GM21723 (cell line): Measurements from ENCODE around the gene NEURL1B.
"Not testable (repeated sequence)": the region's sequence is repeated elsewhere in the genome, so short reads cannot be mapped to it uniquely, and the experiment has no call there.

ENCODE experiments used
- ATAC-seq: cut with Tn5 transposase; IDR thresholded peaks from one replicate; pipeline ENCODE4 v1.9.1; 2021; ENCODE audit warnings: mild to moderate bottlenecking, moderate library complexity; ENCODE audit not compliant: unreplicated experiment

Gene NEURL1B

GRCh38 chr5:172647352-172648012 lies 6.4 kb downstream of the NEURL1B start:
- no peak for ATAC-seq

GRCh38 chr5:172648013-172648381 lies 6.9 kb downstream of the NEURL1B start:
- no peak for ATAC-seq

- no peak for ATAC-seq
Observed at GRCh38 chr5:172648755-172649154, 7.7 kb downstream of the NEURL1B start.

- not testable (repeated sequence) for ATAC-seq
Observed at GRCh38 chr5:172656496-172656895, 15.4 kb downstream of the NEURL1B start.

- not testable (repeated sequence) for ATAC-seq
Observed at GRCh38 chr5:172657524-172658233, 16.6 kb downstream of the NEURL1B start.

- ATAC-seq, result no peak
Observed at GRCh38 chr5:172658391-172658790, 17.3 kb downstream of the NEURL1B start.

- ATAC-seq, result no peak
Observed at GRCh38 chr5:172658961-172659501, 18.0 kb downstream of the NEURL1B start.

- ATAC-seq, result no peak
Observed at GRCh38 chr5:172659570-172659908, 18.5 kb downstream of the NEURL1B start.

- no peak for ATAC-seq
Observed at GRCh38 chr5:172659909-172660628, 19.0 kb downstream of the NEURL1B start.

- ATAC-seq, result no peak
Observed at GRCh38 chr5:172660974-172661373, 19.9 kb downstream of the NEURL1B start.

- ATAC-seq, result no peak
Observed at GRCh38 chr5:172661526-172661925, 20.5 kb downstream of the NEURL1B start.

- ATAC-seq, result no peak
Observed at GRCh38 chr5:172662596-172662995, 21.5 kb downstream of the NEURL1B start.

GRCh38 chr5:172664018-172664417 lies 23.0 kb downstream of the NEURL1B start:
- no peak for ATAC-seq

GRCh38 chr5:172664681-172665541 lies 23.8 kb downstream of the NEURL1B start:
- no peak for ATAC-seq

- ATAC-seq, result no peak
Observed at GRCh38 chr5:172666251-172666650, 25.2 kb downstream of the NEURL1B start.

GRCh38 chr5:172667786-172668593 lies 26.9 kb downstream of the NEURL1B start:
- ATAC-seq, result no peak

GRCh38 chr5:172668594-172669071 lies 27.6 kb downstream of the NEURL1B start:
- ATAC-seq, result no peak

- no peak for ATAC-seq
Observed at GRCh38 chr5:172669386-172670004, 28.4 kb downstream of the NEURL1B start.

GRCh38 chr5:172670005-172670402 lies 28.9 kb downstream of the NEURL1B start:
- ATAC-seq, result no peak
